Adrenal gland (tissue), 5 donors: ENCODE data around the gene SFTPA1.

ENCODE experiments used
- CTCF ChIP-seq, 6 experiments: fragments of 450-650 bp in 4 of 6; fragments of 200-600 bp in 2 of 6; sonication (generic) in 1 of 6; IDR thresholded peaks; 1 replicate in 5 of 6; 2 replicates in 1 of 6; pipeline versions ENCODE4 v1.5.1 to v1.8.0; 2016 to 2021; ENCODE audit warnings: antibody characterized with exemption in 6 of 6, mild to moderate bottlenecking in 2 of 6, moderate library complexity in 1 of 6
- POLR2A ChIP-seq, 2 donors: fragments of 450-650 bp; IDR thresholded peaks; one replicate each; pipeline ENCODE4 v1.6.1; 2017; ENCODE audit warnings: antibody characterized with exemption in 2 of 2, mild to moderate bottlenecking in 2 of 2, moderate library complexity in 1 of 2
- donor health status: DM: no; HTN: no; CAD: no.

- TF ChIP-seq CTCF (IDR thresholded peaks at IDR 0.05) (no peak), POLR2A (IDR thresholded peaks at IDR 0.05) (no peak)
These were observed 23.8 kb upstream of the SFTPA1 start for GRCh38 chr10:79586933-79587332.
